Activated naive CD8-positive, alpha-beta T cell treated with anti-CD3 and anti-CD28 coated beads, Interleukin-2, amount 10 ng/mL, durations not matched to agents 7 days and 5 days (primary cell): ENCODE results near the gene GNA12. TPM values are rescaled to one million over a fixed set of nuclear protein-coding genes. Genes with fewer than 3 reads are reported as not detected.

ENCODE experiments used
- ATAC-seq: fragments of 150-1000 bp; cut with Tn5 transposase; one replicate; pipeline ENCODE4 v1.10.0; 2021; ENCODE audit warnings: low read depth, moderate library complexity
- POLR2A ChIA-PET: fragments of 350-600 bp; sonication (Branson Sonifier 250); formaldehyde crosslinking; loops from one replicate; lab custom pipeline; 2021; ENCODE audit warnings: antibody characterized with exemption; lab: Charles Lee
- DNase-seq: peaks from one replicate; pipeline ENCODE4 v3.0.0; 2021
- H3K27ac Mint-ChIP-seq: one replicate; pipeline ENCODE4 v1.8.0; 2022; ENCODE audit warnings: mild to moderate bottlenecking, mixed read lengths
- H3K27me3 Mint-ChIP-seq: one replicate; pipeline ENCODE4 v1.8.0; 2022; ENCODE audit warnings: mild to moderate bottlenecking, moderate library complexity, mixed read lengths
- H3K36me3 Mint-ChIP-seq: one replicate; pipeline ENCODE4 v1.8.0; 2021; ENCODE audit warnings: mild to moderate bottlenecking, mixed read lengths
- H3K4me1 Mint-ChIP-seq: one replicate; pipeline ENCODE4 v1.8.0; 2021; ENCODE audit warnings: mixed read lengths
- H3K4me3 Mint-ChIP-seq: one replicate; pipeline ENCODE4 v1.8.0; 2022; ENCODE audit warnings: mild to moderate bottlenecking, moderate library complexity, mixed read lengths
- H3K9me3 Mint-ChIP-seq: one replicate; pipeline ENCODE4 v1.8.0; 2021; ENCODE audit warnings: mixed read lengths
- total RNA-seq, 2 experiments: library from RNA; stranded (reverse); gene quantifications; one replicate each; pipeline ENCODE4 v1.2.3, GENCODE V29; 2021

GNA12 gene
- total RNA-seq, 2 experiments from 2014 or later, result 14.5 to 17.4 TPM

DNA sequence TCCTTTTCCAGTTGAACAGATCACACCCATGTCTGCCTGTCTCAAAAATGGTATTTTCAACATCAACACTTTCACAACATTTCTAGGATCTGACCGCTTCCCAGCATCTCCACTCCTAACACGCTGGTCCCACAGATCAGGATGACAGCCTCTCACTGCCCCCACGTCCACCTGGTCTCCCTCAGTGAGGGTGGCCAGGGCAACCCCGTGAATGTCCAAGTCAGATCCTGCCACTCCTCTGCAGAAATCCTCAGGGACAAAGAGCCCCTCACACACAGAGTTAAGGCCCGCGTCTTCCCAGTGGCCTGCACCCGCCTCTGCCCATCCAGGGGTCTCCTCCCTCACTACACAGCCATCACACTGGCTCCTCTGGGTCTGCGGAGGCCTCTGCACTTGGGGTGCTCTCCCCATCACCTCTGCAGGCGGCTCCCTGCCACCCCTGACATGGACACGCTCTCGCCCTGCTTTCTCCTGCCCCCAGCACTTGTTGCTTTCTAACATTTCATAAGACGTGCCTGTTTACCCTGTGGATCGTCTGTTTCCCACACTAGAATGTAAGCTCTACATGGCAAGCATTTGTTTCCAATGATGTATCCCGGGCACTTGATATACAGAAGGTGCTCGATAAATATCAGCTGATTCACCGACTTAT, 20.0 kb downstream of the GNA12 start:
- POLR2A ChIA-PET, result no interaction called here
- DNase-seq (no peak), ATAC-seq (no peak)
- Mint-ChIP-seq H3K36me3 (no peaks in the 10 kb centered on the region), H3K27me3 (no peaks in the 10 kb centered on the region), H3K4me3 (no peak overlapping the region), H3K27ac (no peak overlapping the region), H3K9me3 (no peaks in the 10 kb centered on the region), H3K4me1 (peaks cover 3% of the 10 kb centered on the region)

DNA sequence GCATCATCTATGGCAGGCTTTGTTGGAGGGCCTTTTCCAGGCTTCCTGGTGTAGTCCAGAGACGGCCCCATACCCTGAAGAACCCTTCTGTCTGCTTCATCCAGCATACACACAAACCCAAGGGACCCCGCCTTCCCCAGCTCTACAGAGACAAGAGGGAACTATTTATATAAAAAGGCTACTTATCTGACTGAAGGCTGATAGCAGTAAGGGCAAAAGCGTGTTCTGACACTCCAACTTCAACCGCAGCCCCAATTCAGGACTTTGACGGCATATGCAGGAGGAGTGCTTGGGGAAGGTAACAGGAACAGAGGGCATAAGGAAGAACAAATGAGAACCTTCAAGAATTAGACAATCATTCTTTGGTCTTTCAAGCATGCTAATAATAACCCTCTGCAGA, 21.0 kb downstream of the GNA12 start:
- no peak for ATAC-seq
- Mint-ChIP-seq H3K4me3 (no peak overlapping the region), H3K27me3 (no peaks in the 10 kb centered on the region), H3K4me1 (peaks cover 3% of the 10 kb centered on the region), H3K9me3 (no peaks in the 10 kb centered on the region), H3K27ac (no peak overlapping the region), H3K36me3 (no peaks in the 10 kb centered on the region)
- DNase-seq, result no peak
- POLR2A ChIA-PET, result no interaction called here

DNA sequence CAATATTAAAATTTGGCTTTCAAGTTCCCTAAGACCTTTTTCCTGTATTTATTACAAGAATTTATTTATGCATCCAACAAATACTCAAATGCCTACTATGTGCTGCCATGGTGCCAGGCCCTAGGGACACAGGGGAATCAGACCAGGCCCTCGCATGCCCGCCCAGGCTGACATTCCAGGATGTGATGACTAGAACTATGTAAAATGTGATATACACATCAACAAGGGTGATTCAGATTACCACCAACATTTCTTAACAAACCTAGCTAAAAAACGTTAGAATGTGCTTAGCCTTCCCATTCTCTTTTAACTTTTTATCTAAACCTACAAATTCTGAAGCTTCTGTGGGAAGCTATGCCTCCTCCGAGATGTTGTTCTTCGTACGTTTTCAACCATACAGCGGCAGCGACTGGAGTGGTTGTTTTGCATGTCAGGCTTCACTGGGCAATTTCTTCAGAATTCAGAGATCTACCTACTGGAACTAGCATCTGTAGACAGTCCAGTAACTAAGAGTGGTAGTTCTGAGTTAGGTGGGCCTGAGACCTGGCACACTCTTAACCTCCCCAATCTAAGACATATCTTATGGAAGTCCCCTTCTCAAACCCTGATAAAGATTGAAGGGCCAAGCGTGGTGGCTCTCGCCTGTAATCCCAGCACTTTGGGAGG, 22.1 kb downstream of the GNA12 start:
- Mint-ChIP-seq H3K27ac (no peak overlapping the region), H3K36me3 (no peaks in the 10 kb centered on the region), H3K4me3 (no peak overlapping the region), H3K4me1 (peaks cover 3% of the 10 kb centered on the region), H3K9me3 (no peaks in the 10 kb centered on the region), H3K27me3 (no peaks in the 10 kb centered on the region)
- no peak for ATAC-seq
- no peak for DNase-seq
- POLR2A ChIA-PET, result no interaction called here

DNA sequence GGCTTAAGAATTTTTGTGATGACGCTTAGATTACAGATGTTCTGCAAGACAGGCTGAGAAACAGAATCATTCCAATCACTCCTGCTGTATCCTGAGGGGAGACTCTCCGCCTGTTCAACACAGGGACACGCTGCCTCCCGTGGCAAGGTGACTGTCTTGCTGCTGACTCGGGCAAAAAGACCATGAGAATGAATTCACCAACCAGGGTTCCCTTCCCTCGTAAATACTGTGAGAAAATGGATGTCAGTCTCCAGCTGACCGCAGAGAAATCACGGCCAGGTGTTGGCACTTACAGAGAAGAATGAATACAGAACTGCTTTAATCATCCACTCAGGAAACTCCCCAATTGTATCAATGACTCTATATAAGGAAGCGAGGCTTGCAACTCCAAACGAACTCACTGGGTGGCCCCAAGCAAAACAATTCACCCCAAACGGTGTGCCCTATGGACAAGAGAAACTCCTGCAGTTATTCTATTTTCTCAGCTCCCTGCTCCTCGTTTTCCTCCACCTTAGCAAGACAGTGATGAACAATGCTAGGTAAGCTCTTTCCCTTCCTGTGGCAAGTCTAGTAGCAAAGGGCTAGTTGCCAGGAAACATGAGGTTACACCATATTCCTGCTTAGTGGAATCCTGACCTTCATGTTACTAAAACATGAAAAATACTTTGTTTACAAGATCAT, 22.8 kb downstream of the GNA12 start:
- H3K9me3 Mint-ChIP-seq, result no peaks in the 10 kb centered on the region
- no peaks in the 10 kb centered on the region for H3K27me3 Mint-ChIP-seq
- POLR2A ChIA-PET, result no interaction called here
- H3K4me3 Mint-ChIP-seq, result no peak overlapping the region
- DNase-seq, result no peak
- H3K36me3 Mint-ChIP-seq, result no peaks in the 10 kb centered on the region
- no peak for ATAC-seq
- peaks cover 3% of the 10 kb centered on the region for H3K4me1 Mint-ChIP-seq
- H3K27ac Mint-ChIP-seq, result no peak overlapping the region

DNA sequence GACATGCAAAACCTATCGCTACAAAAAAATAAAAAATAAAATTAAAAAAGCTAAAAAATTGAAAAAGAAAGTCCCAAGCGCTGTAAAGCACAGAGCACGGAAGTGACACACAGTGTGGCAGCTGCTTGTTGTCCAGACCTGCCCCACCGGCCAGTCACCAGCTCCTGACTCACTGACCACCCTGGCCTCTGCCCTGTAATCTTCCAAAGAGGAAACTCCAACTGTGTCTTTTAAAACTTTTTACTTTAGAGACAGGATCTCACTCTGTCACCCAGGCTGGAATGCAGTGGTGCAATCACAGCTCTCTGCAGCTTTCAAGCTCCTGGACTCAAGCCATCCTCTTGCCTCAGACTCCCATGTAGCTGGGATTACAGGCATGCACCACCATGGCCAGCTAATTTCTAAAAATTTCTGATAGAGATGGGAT, 23.6 kb downstream of the GNA12 start:
- POLR2A ChIA-PET, result interaction anchor here (1.2 kb wide), 1 partner anchor 20 kb away, joined by 4 read pairs; no protein-coding TSS in a partner anchor
- Mint-ChIP-seq H3K4me3 (no peak overlapping the region), H3K27me3 (no peaks in the 10 kb centered on the region), H3K36me3 (no peaks in the 10 kb centered on the region), H3K27ac (no peak overlapping the region), H3K4me1 (peaks cover 3% of the 10 kb centered on the region), H3K9me3 (no peaks in the 10 kb centered on the region)
- no peak for ATAC-seq
- DNase-seq, result no peak

DNA sequence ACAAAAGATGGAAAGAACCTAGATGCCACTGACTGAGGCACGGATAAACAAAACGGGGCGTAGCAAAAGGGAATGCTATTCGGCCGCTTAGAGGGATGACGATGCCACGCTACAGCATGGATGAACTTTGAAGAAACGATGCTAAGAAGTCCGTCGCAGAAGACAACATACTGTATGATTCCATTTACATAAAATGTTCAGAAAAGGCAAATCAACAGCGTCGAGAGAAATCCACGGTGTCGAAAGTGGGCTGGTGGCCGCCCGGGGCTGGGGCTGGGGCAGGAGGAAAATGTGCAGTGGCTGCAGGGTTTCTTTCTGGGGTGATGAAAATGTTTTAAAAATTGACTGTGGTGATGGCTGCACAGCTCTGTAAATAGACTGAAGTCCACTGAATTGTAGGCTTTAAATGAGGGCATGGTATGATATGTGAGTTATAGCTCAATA, 24.1 kb downstream of the GNA12 start:
- Mint-ChIP-seq H3K9me3 (no peaks in the 10 kb centered on the region), H3K4me1 (peaks cover 3% of the 10 kb centered on the region), H3K27ac (no peak overlapping the region), H3K27me3 (no peaks in the 10 kb centered on the region), H3K4me3 (no peak overlapping the region), H3K36me3 (no peaks in the 10 kb centered on the region)
- ATAC-seq (no peak), DNase-seq (no peak)
- POLR2A ChIA-PET, result interaction anchor here (1.2 kb wide), 1 partner anchor 20 kb away, joined by 4 read pairs; no protein-coding TSS in a partner anchor

DNA sequence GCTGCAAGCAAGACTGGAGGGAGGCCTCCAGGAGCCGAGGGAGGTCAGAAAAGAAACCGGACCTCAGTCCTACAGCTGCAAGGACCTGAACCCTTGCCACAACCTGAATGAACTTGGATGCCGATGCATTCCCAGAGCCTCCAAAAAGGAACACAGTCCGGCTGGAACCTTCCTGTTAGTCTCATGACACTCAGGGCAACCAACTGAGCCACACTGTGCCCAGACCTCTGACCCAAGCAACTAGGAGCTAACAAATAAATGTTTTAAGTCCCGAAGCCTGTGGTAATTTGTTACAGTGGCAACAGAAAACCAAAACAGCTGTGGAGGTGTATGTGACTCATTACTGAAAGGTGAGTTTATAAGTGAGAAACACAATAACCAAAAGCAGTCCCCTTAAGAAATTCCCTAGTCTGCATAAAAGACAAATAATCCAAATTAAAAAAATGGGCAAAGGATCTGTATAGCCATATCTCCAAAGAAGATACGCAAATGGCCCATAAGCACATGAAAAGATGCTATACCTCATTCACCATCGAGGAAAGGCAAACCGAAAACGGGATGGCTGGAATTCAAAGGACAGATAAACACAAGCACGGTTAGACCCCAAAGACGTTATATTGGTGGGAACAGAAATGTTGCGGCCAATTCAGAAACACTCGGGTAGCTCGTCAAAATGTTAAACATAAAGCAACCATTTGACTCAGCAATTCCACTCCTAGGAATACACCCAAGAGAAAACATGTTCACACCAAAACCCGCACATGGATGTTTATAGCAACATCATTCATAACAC, 24.8 kb downstream of the GNA12 start:
- no peak overlapping the region for H3K27ac Mint-ChIP-seq
- peaks cover 3% of the 10 kb centered on the region for H3K4me1 Mint-ChIP-seq
- H3K36me3 Mint-ChIP-seq, result no peaks in the 10 kb centered on the region
- no peak overlapping the region for H3K4me3 Mint-ChIP-seq
- ATAC-seq (no peak), DNase-seq (no peak)
- POLR2A ChIA-PET, result interaction anchor here (1.2 kb wide), 1 partner anchor 19 kb away, joined by 4 read pairs; no protein-coding TSS in a partner anchor
- H3K9me3 Mint-ChIP-seq, result no peaks in the 10 kb centered on the region
- no peaks in the 10 kb centered on the region for H3K27me3 Mint-ChIP-seq

DNA sequence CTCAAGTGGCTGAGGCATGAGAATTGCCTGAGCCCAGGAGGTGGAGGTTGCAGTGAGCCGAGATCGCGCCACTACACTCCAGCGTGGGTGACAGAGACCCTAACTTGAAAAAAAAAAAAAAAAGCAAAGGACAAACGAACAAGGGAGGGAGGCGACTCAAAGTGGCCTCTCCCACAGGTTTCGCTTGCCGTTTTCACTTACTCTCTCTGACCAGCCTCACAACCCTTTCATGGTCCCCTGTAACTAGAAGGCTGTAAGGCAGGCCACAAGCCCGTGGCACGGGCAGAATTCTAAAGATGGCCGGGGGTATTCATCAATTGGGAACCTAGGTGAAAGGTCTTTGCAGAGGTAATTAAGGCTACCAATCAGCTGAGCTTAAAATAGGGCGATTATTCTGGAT, 25.5 kb downstream of the GNA12 start:
- Mint-ChIP-seq H3K4me3 (no peak overlapping the region), H3K4me1 (peaks cover 1% of the 10 kb centered on the region)

DNA sequence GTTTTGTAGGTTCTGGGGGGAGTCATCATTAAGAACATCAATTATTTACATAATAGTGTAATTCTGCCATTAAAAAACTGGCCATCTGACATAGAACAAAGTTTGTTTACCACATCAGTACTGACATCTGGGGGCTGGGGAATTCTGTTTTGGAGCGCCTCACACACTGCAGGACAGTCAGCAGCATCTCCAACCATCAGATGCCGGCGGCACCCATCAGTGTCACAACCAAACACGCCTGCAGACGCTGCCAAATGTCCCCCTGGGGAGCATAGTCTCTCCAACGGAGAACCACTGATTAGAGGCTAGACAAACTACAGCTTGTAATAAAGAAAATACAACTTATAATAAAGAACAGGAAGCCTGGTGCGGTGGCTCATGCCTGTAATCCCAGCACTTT, 26.0 kb downstream of the GNA12 start:
- DNase-seq (no peak), ATAC-seq (no peak)
- Mint-ChIP-seq H3K4me3 (no peak overlapping the region), H3K4me1 (peaks cover 1% of the 10 kb centered on the region), H3K36me3 (no peaks in the 10 kb centered on the region), H3K27ac (no peak overlapping the region), H3K9me3 (no peaks in the 10 kb centered on the region), H3K27me3 (no peaks in the 10 kb centered on the region)
- POLR2A ChIA-PET, result no interaction called here

More for the DNA sequence above, 25.5 kb downstream of the GNA12 start:
- no peak overlapping the region for H3K27ac Mint-ChIP-seq
- H3K27me3 Mint-ChIP-seq, result no peaks in the 10 kb centered on the region
- no peaks in the 10 kb centered on the region for H3K9me3 Mint-ChIP-seq
- POLR2A ChIA-PET, result no interaction called here
- no peaks in the 10 kb centered on the region for H3K36me3 Mint-ChIP-seq
- ATAC-seq, result no peak
- no peak for DNase-seq

DNA sequence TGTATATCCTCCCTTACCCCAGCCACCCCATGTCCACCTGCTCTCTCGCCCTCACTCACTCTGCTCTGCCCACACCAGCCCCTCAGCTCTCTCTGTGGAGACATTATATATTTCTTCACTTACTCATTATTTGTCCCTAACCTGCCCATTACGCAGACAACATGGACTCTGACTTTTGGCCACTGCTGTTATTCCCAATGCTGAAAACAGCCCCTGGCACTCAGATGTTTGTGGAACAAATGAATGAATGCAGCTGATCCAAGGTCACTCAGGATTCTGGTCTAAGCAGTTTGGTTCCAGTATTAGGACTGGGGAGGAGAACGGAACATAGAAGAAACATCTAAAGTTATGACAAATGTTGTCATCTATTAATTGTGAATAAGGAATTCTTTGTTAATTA, 26.7 kb downstream of the GNA12 start:
- H3K27me3 Mint-ChIP-seq, result no peaks in the 10 kb centered on the region
- POLR2A ChIA-PET, result no interaction called here
- no peak for ATAC-seq

DNA sequence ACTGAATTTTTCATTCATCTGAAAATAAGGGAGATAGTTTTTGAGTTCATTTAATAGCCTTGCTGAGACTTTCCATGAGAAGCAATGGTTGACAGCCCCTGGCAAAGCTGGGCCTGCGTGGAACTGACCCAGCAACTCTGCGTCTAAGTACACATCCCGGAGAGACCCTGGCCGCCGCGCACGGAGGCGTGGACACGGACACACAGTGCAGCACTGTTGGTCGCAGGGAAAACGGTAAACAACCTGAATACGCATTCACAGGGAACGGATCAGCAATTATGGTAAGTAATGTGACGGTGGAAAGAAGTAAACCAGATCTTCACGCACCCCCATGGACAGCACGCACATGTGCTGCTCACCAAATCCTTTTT, 28.2 kb downstream of the GNA12 start:
- Mint-ChIP-seq H3K27me3 (no peaks in the 10 kb centered on the region), H3K9me3 (no peaks in the 10 kb centered on the region), H3K4me3 (no peak overlapping the region), H3K27ac (no peak overlapping the region), H3K4me1 (peaks cover 2% of the 10 kb centered on the region), H3K36me3 (no peaks in the 10 kb centered on the region)
- ATAC-seq, result no peak
- POLR2A ChIA-PET, result no interaction called here
- no peak for DNase-seq

More for the DNA sequence above, 26.7 kb downstream of the GNA12 start:
- no peak overlapping the region for H3K4me3 Mint-ChIP-seq
- H3K9me3 Mint-ChIP-seq, result no peaks in the 10 kb centered on the region
- H3K4me1 Mint-ChIP-seq, result peaks cover 1% of the 10 kb centered on the region
- H3K27ac Mint-ChIP-seq, result no peak overlapping the region
- no peaks in the 10 kb centered on the region for H3K36me3 Mint-ChIP-seq
- no peak for DNase-seq

DNA sequence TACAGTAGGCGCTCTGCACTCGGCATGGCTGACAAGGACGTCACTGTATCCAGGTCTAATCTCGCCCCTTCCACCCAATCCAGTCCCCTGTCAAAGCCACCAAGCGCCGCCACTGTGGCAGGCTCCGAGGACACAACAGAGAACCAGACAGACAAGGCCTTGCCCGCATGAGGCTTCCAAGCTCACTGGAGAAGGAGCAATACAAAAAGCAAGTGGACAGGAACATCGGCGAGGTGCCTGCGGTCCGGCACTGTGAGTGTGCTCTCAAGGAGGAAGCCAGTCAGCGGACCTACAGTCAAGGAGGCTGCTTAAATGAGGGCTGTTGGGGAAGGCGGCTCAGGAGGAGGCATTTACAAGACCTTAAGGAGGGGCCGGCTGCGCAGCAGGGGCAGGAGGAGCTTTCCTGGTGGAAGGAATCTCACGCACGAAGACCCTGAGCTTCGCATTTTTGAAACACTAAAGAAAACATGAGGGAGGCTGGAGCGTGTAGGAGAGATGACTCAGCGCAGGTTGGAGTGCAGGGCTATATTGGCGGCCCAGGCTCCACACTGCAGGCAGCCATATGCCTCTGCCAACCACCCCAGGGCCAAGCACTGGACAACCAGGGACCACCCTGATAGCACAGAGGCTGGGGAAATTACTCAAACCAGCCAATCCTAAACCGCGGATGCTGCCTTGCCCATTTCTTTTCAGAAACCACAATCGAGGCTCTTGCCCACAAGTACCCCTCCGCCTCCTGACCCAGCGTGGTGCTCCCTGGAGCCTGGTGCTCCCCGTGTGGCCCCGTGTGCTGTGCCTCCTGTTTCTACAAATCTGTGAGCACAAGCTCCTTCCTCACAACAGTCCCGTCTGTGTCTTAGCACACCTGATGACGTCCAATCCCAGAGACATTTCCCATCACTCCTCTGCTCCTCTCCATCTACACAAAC, 28.9 kb downstream of the GNA12 start:
- no peak overlapping the region for H3K27ac Mint-ChIP-seq
- H3K4me3 Mint-ChIP-seq, result no peak overlapping the region
- H3K27me3 Mint-ChIP-seq, result no peaks in the 10 kb centered on the region
- H3K4me1 Mint-ChIP-seq, result peaks cover 3% of the 10 kb centered on the region
- DNase-seq (no peak), ATAC-seq (no peak)
- POLR2A ChIA-PET, result no interaction called here
- H3K36me3 Mint-ChIP-seq, result no peaks in the 10 kb centered on the region
- H3K9me3 Mint-ChIP-seq, result no peaks in the 10 kb centered on the region
